Activated CD4-positive, alpha-beta T cell treated with anti-CD3 and anti-CD28 coated beads, Interleukin-2, amount 50 U/mL, for 4 hours (primary cell): ENCODE results near the gene NCLN.
"Not testable (repeated sequence)": the region's sequence is repeated elsewhere in the genome, so short reads cannot be mapped to it uniquely, and the experiment has no call there.

Experiments used
- DNase-seq, 2 experiments: peaks; one replicate each; pipeline ENCODE4 v3.0.0-alpha.2; 2020

The NCLN gene

GRCh38 chr19:3186160-3186688, 494 bp downstream of the NCLN start:
- DNase-seq: no peak

- no peak for DNase-seq
Observed at GRCh38 chr19:3186891-3187661, 1.3 kb downstream of the NCLN start.

GRCh38 chr19:3187662-3188511, 2.2 kb downstream of the NCLN start:
- no peak for DNase-seq

GRCh38 chr19:3188627-3189596, 3.2 kb downstream of the NCLN start:
- DNase-seq: no peak

GRCh38 chr19:3189702-3190469, 4.2 kb downstream of the NCLN start:
- no peak for DNase-seq

- DNase-seq: no peak
Observed at GRCh38 chr19:3190470-3190770, 4.7 kb downstream of the NCLN start.

- no peak for DNase-seq
Observed at GRCh38 chr19:3190921-3191805, 5.4 kb downstream of the NCLN start.

GRCh38 chr19:3191806-3192104, 6.0 kb downstream of the NCLN start:
- DNase-seq: not testable (repeated sequence)

GRCh38 chr19:3192228-3192635, 6.5 kb downstream of the NCLN start:
- no peak for DNase-seq

GRCh38 chr19:3192684-3193083, 7.0 kb downstream of the NCLN start:
- no peak for DNase-seq

GRCh38 chr19:3193256-3194105, 7.8 kb downstream of the NCLN start:
- no peak for DNase-seq

GRCh38 chr19:3194106-3195087, 8.7 kb downstream of the NCLN start:
- no peak for DNase-seq

- no peak for DNase-seq
Observed at GRCh38 chr19:3196064-3196932, 10.6 kb downstream of the NCLN start.

GRCh38 chr19:3196933-3197205, 11.1 kb downstream of the NCLN start:
- no peak for DNase-seq

- no peak for DNase-seq
Observed at GRCh38 chr19:3198901-3199700, 13.4 kb downstream of the NCLN start.

GRCh38 chr19:3201072-3201700, 15.5 kb downstream of the NCLN start:
- no peak for DNase-seq

- no peak for DNase-seq
Observed at GRCh38 chr19:3201911-3202310, 16.2 kb downstream of the NCLN start.
